Stomach (tissue), 4 donors: ENCODE measurements around the gene VKORC1.
"Not testable (repeated sequence)": the region's sequence is repeated elsewhere in the genome, so short reads cannot be mapped to it uniquely, and the experiment has no call there.

Experiments
- CTCF ChIP-seq, 7 experiments: fragments of 450-650 bp in 4 of 7; fragments of 200-600 bp in 3 of 7; sonication (generic) in 3 of 7; IDR thresholded peaks; one replicate each; pipeline ENCODE4 v1.5.1; 2016 to 2019; ENCODE audit warnings: antibody characterized with exemption in 7 of 7, control low read depth in 2 of 7, mild to moderate bottlenecking in 1 of 7
- EP300 ChIP-seq: sonication (generic); formaldehyde crosslinking; IDR thresholded peaks from one replicate; pipeline ENCODE4 v1.6.1; 2017; ENCODE audit warnings: antibody characterized with exemption
- POLR2A ChIP-seq, 4 donors: fragments of 450-650 bp; IDR thresholded peaks; one replicate each; pipeline ENCODE4 v1.6.1; 2016; ENCODE audit warnings: antibody characterized with exemption in 4 of 4, control low read depth in 2 of 4, mild to moderate bottlenecking in 1 of 4, moderate library complexity in 1 of 4
- POLR2AphosphoS5 ChIP-seq, 3 donors: sonication (generic); formaldehyde crosslinking; IDR thresholded peaks; one replicate each; pipeline ENCODE4 v1.6.1; 2016; ENCODE audit warnings: antibody characterized with exemption in 3 of 3

DNA sequence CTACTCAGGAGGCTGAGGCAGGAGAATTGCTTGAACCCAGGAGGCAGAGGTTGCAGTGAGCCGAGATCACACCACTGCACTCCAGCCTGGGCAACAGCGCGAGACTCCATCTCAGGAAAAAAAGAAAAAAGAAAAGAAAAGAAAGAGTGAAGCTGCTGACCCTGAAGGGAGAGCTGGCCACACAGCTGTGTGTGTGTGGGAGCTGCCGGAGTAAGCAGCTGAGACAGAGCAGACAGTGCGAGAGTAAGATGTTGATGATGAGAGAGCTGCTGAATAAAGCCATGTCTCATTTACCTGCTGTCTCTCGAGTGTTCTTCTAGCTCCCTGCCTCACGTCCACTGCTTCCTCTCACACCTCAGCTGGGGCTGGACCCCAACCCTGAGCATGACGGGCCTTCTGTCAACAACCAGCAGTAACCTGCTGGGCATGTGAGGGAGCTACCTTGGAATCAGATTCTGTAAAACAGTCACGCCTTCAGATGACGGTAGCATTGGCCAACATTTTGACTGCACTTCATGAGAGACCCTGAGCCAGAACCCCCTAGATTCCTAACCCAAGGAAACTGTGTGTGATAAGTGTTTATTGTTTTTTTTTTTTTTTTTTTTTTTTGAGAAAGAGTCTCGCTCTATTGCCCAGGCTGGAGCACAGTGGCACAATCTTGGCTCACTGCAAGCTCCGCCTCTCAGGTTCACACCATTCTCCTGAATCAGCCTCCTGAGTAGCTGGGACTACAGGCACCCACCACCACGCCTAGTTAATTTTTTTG is 6.5 kb upstream of the VKORC1 start:
- not testable (repeated sequence) for TF ChIP-seq CTCF (IDR thresholded peaks at IDR 0.05); POLR2A (IDR thresholded peaks at IDR 0.05); POLR2AphosphoS5 (IDR thresholded peaks at IDR 0.05); EP300
